GM12891 (cell line): ENCODE measurements around the gene DENND1A.

Source experiments
- PAX5 ChIP-seq: IDR thresholded peaks from 2 replicates; pipeline ENCODE4 v1.6.1; 2011; ENCODE audit warnings: low read length, moderate library complexity, mild to moderate bottlenecking; ENCODE audit not compliant: insufficient read depth, severe bottlenecking
- POLR2A ChIP-seq: IDR thresholded peaks from 2 replicates; pipeline ENCODE4 v1.6.1; 2011; ENCODE audit warnings: low read depth, low read length, control low read depth
- POLR2AphosphoS5 ChIP-seq: IDR thresholded peaks from 2 replicates; pipeline ENCODE4 v1.6.1; 2011; ENCODE audit warnings: low read depth, low read length, control low read depth

GRCh38 chr9:123422635-123423310 lies 507.2 kb downstream of the DENND1A start:
- TF ChIP-seq POLR2AphosphoS5 (no peak), POLR2A (no peak), PAX5 (no peak)
